Measurements from ENCODE around the gene CLCNKB. TPM values are rescaled to one million over a fixed set of nuclear protein-coding genes. Genes with fewer than 3 reads are reported as not detected.

The CLCNKB gene
- total and polyA plus RNA-seq, 2 experiments from 2014 or later, result 1.3 to 1.9 TPM

- Mint-ChIP-seq H3K4me3 (no peak overlapping the region; the same call in 2 of the 3 replicates), H3K36me3 (ENCODE audit: low read depth) (no peaks in the 10 kb centered on the region), H3K27me3 (ENCODE audit: insufficient read depth, low read depth, poor library complexity) (peaks cover 37% of the 10 kb centered on the region), H3K9me3 (no peaks in the 10 kb centered on the region; the same call in 2 of the 3 replicates), H3K27ac (no peak overlapping the region), H3K4me1 (peaks cover 16% of the 10 kb centered on the region)
- no peak for DNase-seq (ENCODE audit: low spot score)
- peaks cover 45% of the 10 kb centered on the region for H3K27me3 ChIP-seq (ENCODE audit: insufficient read depth)
- TF ChIP-seq CREB1 (CRISPR knock-in tag; IDR thresholded peaks at IDR 0.05; ENCODE audit: low read depth), result no peak
- TF ChIP-seq ETS1 (IDR thresholded peaks at IDR 0.05), result no peak
- no peak for TF ChIP-seq POLR2AphosphoS5 (IDR thresholded peaks at IDR 0.05; ENCODE audit: low read depth)
- TF ChIP-seq EZH2phosphoT487 (IDR thresholded peaks at IDR 0.05; ENCODE audit: unreplicated experiment), result no peak
- TF ChIP-seq ZNF114 (CRISPR knock-in tag; IDR thresholded peaks at IDR 0.05), result no peak
- TF ChIP-seq ZNF462 (CRISPR knock-in tag; IDR thresholded peaks at IDR 0.05), result no peak
- TF ChIP-seq EZH2 (IDR thresholded peaks at IDR 0.05; ENCODE audit: low read depth, unreplicated experiment), result no peak
- no peak for TF ChIP-seq STAT1 (IDR thresholded peaks at IDR 0.05; ENCODE audit: unreplicated experiment)
- H3K4me2 ChIP-seq, result no peak overlapping the region; the same call in 1 of the 2 replicates
- H3F3A ChIP-seq (replicated peaks; ENCODE audit: low read depth), result no peaks in the 10 kb centered on the region
- H2AFZ ChIP-seq, result no peak overlapping the region
- H3K4me1 ChIP-seq (ENCODE audit: insufficient read depth), result peaks cover 6% of the 10 kb centered on the region; the same call in 1 of the 2 replicates
- no peaks in the 10 kb centered on the region for H3K36me3 ChIP-seq (ENCODE audit: insufficient read depth)
- no peak overlapping the region for H3K4me3 ChIP-seq
- no peak overlapping the region for H3K27ac ChIP-seq (ENCODE audit: low read depth)
- no peaks in the 10 kb centered on the region for H3K9me2 ChIP-seq (ENCODE audit: insufficient read depth)
- no peak for ATAC-seq
- H3K79me2 ChIP-seq (replicated peaks; ENCODE audit: insufficient read depth), result no peaks in the 10 kb centered on the region
- 0 out of 2 replicates have a peak, but pooled peaks cover 3% of the 10 kb centered on the region for H4K20me1 ChIP-seq (replicated peaks; ENCODE audit: insufficient read depth)
Measured at GRCh38 chr1:16072095-16072494, 28.5 kb downstream of the CLCNKB start.
